HL-60 (cell line): Measurements from ENCODE around the gene IZUMO1R.

ENCODE experiments used
- DNase-seq, 2 experiments: peaks; one replicate each; pipeline ENCODE4 v3.0.0-alpha.2; 2010 to 2020; ENCODE audit warnings: low read depth in 1 of 2, low spot score in 1 of 2
- H3K27ac ChIP-seq: fragments of 250-450 bp; sonication (Bioruptor Pico); replicated peaks from 2 replicates; pipeline ENCODE4 v1.5.1; 2020; ENCODE audit warnings: mild to moderate bottlenecking, moderate library complexity
- H3K27me3 ChIP-seq: fragments of 250-450 bp; sonication (Bioruptor Pico); 2 replicates; pipeline ENCODE4 v1.5.1; 2021; ENCODE audit warnings: mild to moderate bottlenecking, moderate library complexity; ENCODE audit not compliant: insufficient read depth, poor library complexity, severe bottlenecking
- H3K4me3 ChIP-seq: replicated peaks from 2 replicates; pipeline ENCODE4 v1.5.1; 2011; ENCODE audit warnings: mild to moderate bottlenecking, control low read depth, low read length; ENCODE audit not compliant: insufficient read depth
- CTCF ChIP-seq: IDR thresholded peaks from one replicate; pipeline ENCODE4 v1.5.1; 2011; ENCODE audit warnings: low read length, control low read depth, inconsistent platforms; ENCODE audit not compliant: insufficient read depth
- GABPA ChIP-seq: IDR thresholded peaks from 2 replicates; pipeline ENCODE4 v1.6.1; 2012; ENCODE audit warnings: low read depth
- POLR2AphosphoS5 ChIP-seq: IDR thresholded peaks from 2 replicates; pipeline ENCODE4 v1.6.1; 2012; ENCODE audit warnings: low read depth
- REST ChIP-seq: IDR thresholded peaks from 2 replicates; pipeline ENCODE4 v1.6.1; 2012; ENCODE audit warnings: low read depth; ENCODE audit not compliant: insufficient replicate concordance
- SPI1 ChIP-seq: IDR thresholded peaks from 2 replicates; pipeline ENCODE4 v1.6.1; 2012; ENCODE audit warnings: low read depth, mild to moderate bottlenecking, borderline replicate concordance

Gene IZUMO1R

GRCh38 chr11:94297985-94298576, 6.3 kb upstream of the IZUMO1R start:
- no peak for DNase-seq
- no peak overlapping the region for H3K4me3 ChIP-seq
- peaks cover 7% of the 10 kb centered on the region for H3K27me3 ChIP-seq
- TF ChIP-seq REST = no peak
- no peak for TF ChIP-seq POLR2AphosphoS5
- no peak for TF ChIP-seq SPI1
- no peak for TF ChIP-seq CTCF
- no peak for TF ChIP-seq GABPA
- H3K27ac ChIP-seq = no peak overlapping the region

DNA sequence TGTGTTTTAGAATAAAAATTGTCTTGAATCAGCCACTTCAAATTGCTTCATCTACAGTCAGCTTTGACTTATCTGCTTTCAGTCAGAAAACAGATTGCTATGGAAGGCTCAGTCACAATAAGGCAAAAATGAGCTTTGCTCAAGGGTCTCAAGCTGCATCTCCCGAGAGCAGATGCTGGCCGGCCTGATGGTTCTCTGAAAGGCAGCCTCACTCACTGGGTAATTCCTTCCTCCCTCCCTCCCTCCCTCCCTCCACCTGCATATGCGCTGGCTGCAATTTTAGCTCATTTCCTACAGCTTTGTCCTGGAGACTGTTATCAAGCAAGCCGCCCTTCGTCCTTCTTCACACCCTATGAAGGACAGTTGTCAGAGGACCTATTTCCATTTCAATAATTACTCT, 1.6 kb upstream of the IZUMO1R start:
- TF ChIP-seq GABPA (no peak), REST (no peak), CTCF (no peak), SPI1 (no peak), POLR2AphosphoS5 (no peak)
- Histone ChIP-seq H3K4me3 (no peak overlapping the region), H3K27ac (no peak overlapping the region), H3K27me3 (peaks cover 8% of the 10 kb centered on the region)
- DNase-seq = no peak

GRCh38 chr11:94305146-94305545, 766 bp downstream of the IZUMO1R start:
- Histone ChIP-seq H3K27me3 (peaks cover 10% of the 10 kb centered on the region), H3K4me3 (no peak overlapping the region), H3K27ac (no peak overlapping the region)
- TF ChIP-seq SPI1 (no peak), CTCF (no peak), REST (no peak), POLR2AphosphoS5 (no peak), GABPA (no peak)
- no peak for DNase-seq
